HS-5 (cell line): Measurements from ENCODE around the gene SLC5A8.
"Not testable (repeated sequence)": the region's sequence is repeated elsewhere in the genome, so short reads cannot be mapped to it uniquely, and the experiment has no call there.

Experiments used
- DNase-seq: peaks from one replicate; pipeline ENCODE4 v3.0.0-alpha.2; 2012; ENCODE audit warnings: low read depth

The SLC5A8 gene

DNA sequence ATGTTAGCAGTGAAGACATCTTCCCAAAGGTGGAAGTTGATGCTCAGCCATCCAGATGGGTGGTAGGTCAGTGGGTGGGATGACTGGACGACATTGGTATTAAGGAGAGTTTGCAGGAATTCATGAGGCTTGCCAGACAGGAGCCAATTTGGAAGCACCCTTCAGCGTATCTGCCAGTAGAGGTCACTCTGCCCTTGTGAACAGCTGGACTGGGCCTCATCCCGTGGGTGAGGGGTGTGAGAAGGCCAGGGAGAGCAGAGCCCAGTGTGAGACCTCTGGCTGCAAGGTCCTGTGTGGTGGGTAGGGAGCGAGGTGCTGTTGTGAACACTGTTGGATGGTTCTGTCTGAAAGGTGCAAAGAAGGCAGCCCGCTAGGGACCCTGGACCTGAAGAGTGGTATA, 37.7 kb downstream of the SLC5A8 start:
- no peak for DNase-seq

DNA sequence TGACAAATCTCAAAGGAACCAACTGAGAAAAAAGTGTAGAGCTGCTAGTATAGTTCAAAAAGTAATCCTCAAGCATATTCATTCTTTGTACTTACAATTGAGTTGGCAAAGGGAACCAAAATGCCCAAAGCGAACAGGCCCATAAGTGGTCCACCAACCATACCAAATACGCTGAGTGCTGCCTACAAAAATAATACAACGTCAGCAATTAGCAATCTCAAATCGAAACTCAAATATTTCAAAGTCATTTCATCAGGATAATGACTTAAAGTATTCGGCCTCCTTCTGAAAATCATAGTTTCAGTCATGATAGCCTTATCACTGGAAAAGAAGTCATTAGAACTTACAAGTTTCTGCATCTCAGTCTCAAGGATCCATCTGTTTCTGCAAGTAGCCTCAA, 42.0 kb downstream of the SLC5A8 start:
- no peak for DNase-seq

DNA sequence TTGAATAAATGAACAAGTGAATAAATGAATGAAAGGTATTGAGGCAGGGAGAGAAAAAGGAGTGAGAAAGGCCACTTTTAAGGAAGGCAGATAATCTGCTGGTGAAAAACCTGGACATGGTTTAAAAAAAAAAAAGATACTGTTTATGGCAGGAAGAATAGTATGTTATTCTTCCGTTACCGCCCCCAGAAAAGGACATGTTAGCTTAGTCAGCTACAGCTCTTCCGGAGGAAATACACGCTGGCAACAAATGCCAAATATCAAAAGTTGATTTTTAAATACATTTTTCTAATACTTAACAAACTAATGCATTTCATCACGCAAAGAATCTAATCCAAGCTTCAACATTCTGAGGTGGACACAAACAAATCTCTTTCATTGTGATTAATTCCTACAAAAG, 43.2 kb downstream of the SLC5A8 start:
- DNase-seq = no peak

DNA sequence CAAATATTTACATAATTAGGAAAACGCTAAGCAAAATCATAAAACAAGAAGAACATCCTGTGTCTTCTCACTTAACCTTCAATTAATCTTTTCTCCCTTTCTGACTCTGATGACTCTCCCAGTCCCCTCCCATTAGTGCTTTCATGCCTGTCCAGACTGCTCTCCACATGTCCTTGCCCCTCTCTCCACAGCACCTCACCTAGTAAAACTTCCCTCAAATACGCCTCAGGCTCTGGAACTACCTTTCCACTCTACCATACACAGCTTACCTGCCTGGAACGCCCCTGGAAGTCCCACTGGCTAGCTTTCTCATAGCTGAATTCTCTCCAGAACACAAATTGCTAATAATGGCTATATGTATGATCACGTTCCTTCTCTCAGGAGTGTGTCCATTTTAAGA, 44.7 kb downstream of the SLC5A8 start:
- DNase-seq = no peak

DNA sequence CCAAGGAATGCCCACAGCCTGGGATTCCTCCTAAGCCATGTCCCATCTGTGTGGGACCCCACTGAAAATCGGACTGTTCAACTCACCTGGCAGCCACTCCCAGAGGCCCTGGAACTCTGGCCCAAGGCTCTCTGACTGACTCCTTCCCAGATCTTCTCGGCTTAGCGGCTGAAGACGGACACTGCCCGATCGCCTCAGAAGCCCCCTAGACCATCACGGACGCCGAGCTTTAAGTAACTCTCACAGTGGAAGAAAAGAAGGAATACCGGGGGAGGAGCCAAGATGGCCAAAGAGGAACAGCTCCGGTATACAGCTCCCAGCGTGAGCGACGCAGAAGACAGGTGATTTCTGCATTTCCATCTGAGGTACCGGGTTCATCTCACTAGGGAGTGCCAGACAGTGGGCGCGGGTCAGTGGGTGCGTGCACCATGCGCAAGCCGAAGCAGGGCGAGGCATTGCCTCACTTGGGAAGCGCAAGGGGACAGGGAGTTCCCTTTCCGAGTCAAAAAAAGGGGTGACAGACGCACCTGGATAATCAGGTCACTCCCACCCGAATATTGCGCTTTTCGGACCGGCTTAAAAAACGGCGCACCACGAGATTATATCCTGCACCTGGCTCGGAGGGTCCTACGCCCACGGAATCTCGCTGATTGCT, 64.1 kb downstream of the SLC5A8 start:
- DNase-seq = not testable (repeated sequence)

DNA sequence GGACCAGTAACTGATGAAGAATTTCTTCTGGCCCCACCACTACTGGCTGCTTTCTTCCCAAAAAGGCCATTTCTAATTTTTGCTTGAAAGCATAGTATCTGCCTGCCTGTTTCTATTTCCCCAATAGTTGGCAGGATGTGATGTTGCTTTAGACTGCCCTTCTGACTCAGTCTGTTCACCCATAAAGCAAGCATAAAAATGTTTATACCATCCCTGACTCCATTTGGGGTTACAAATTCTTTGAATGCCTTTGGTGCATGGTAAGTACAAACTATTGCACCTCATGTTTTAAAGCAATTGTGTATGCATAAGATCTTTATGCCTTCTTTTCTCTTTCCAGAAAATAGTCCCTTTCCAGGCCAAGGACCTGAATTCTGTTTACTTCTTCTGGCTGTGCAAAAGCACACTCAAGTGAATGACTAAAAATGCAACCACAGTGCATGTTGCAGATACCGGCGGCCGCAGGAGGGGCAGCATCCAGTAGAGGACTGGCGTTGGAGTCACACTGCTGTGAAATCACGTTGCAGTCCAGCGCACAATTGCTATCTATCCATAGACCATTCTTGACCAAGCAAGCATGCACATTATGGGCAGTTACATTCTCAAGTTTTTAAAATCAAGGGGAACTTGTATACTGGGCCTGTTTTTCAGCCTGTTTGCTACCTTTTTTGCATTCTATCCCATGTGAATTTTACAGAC, 82.4 kb downstream of the SLC5A8 start:
- peak; percentile 45 for DNase-seq

DNA sequence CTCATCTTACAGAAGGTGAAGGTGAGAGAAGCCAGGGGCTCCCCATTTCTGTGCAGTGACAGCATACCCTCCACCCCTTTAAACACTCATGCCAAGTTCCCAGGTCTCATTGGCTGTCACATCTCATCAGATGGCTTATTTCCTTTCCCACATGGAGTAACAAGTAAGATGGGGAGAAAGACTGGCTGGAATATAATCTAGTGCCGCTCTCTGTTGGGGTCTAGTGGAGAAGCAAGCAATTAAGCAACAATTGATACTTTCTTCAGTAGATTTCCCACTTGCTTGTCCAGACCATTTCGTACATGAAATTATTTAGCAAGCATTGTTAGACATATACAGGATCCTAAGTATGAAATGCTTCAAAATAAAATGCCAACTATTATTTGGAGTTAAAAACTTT, 92.2 kb downstream of the SLC5A8 start:
- DNase-seq = no peak

DNA sequence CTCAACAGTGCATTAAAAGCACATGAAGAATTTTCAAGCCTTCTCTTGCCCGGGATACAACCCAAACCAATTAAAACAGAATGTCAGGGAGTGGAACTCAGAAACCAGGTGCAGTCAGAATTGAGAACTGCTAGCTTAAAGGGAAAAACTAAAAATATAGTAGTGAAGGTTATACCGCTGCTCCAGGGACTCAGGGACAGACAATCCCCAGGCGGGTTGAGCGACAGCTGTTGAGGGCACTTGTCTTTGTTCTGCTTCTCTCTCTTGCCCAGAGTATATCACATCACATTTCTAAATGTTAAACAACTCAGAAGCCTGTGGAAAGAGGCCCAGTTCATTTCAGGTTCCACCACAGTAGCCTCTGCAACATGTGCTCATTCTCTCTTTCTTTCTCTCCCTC, 93.1 kb downstream of the SLC5A8 start:
- no peak for DNase-seq

DNA sequence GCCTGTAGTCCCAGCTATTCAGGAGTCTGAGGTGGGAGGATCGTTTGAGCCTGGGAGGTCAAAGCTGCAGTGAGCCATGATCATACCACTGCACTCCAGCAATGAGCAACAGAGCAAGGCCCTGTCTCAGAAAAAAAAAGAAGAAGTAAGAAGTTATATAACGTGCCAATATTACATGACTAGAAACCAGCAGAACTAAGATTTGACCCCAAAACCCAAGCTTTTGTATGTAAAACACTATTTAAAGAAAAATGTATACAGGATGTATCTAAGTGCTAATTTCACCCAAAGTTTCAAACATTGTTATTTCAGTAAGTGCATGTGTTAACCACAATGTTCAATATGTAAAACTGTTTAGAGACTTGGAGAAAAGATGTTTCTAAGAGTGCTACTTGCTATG, 94.7 kb downstream of the SLC5A8 start:
- DNase-seq = no peak

DNA sequence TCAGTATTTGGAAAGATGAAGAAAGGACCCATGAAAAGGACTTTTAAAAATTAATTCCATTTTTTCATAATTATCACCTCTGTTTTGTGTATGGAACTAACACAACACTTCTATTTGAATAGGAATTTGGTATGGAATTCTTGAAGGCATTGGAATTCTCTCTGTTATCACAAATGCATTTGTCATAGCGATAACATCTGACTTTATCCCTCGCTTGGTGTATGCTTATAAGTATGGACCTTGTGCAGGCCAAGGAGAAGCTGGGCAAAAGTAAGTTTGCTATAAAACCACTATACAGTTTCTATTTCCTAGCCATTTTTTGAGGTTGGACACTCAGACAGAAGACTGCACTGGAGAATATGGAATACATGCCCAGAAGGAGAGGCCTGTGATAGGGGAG, 98.6 kb downstream of the SLC5A8 start:
- no peak for DNase-seq

DNA sequence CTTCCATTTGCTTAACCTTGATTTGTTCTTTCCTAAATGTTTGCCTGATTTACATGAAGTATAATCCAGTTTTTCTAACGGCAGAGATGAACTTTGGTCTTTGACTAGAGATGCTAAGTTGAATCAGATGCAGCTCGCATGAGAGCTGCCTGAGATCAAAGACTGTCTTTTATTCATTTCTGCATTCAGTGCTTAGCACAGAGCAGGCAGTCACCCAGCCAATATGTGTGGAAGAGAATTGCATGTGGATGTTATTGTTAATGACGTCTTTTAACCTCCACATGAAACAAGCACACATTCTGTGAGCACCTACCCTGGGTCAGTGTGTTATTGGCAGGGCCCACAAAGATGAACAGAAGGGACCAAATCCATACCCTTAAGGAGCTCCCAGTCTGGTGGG, 99.2 kb downstream of the SLC5A8 start:
- DNase-seq = no peak

DNA sequence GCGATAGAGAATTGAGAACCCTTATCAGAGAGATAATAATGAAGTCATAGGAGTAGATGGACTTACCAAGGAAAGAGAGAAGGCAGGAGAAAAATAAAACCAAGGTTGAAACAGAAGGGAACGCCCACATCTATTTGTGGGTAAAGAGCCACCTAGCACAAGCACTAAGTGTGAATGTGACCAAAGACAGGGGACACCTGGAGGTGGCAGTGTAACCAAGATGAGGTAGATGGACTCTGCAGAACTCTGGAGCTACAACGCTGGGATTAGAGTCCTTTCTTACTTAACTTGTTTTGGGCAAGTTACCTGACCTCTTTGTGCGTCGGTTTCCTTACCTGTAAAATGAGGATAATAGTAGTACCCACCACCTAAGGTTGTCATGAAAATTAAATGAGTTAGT, 101.9 kb downstream of the SLC5A8 start:
- no peak for DNase-seq

DNA sequence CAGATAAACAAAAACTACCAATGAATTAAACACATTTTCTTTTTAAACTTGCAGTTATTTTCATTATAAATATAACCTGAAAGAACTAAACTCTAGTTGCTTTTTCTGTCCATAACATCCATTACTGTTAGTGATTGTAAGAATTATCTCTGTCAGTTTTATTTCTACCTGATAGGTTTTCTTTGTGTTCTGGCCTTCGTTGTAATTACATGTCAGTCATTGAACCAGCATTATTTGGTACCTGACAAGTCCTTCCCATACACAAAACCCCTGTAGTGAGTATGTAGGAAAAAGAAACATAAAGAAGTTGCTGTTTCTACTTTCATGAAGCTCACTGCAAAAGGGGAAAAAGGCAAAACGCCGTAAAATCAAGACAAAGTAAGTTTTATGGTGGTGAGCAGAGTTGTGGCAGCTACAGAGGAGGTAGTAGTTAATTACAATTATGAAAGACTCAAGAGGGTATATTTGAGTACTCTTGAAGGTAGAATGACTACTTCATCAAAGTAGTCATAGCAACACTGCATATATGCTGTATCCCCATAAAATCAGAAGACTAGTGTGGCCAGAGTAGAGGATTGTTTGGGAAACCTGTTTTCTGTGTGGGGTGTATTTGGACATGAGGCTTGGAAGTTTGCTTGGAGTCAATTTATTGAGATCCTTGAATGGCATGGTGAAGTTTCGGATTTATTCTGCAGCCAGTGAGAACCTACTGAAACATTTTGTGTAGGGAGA, 102.8 kb downstream of the SLC5A8 start:
- no peak for DNase-seq
